Stimulated activated CD8-positive, alpha-beta memory T cell treated with anti-CD3 and anti-CD28 coated beads, Interleukin-4, amount 100 ng/mL, for 4 hours (primary cell): Measurements from ENCODE around the gene RARA.

Experiments
- DNase-seq, 2 donors: peaks; one replicate each; pipeline ENCODE4 v3.0.0-alpha.2; 2020; ENCODE audit warnings: low read depth in 2 of 2, low spot score in 1 of 2

The RARA gene

DNA sequence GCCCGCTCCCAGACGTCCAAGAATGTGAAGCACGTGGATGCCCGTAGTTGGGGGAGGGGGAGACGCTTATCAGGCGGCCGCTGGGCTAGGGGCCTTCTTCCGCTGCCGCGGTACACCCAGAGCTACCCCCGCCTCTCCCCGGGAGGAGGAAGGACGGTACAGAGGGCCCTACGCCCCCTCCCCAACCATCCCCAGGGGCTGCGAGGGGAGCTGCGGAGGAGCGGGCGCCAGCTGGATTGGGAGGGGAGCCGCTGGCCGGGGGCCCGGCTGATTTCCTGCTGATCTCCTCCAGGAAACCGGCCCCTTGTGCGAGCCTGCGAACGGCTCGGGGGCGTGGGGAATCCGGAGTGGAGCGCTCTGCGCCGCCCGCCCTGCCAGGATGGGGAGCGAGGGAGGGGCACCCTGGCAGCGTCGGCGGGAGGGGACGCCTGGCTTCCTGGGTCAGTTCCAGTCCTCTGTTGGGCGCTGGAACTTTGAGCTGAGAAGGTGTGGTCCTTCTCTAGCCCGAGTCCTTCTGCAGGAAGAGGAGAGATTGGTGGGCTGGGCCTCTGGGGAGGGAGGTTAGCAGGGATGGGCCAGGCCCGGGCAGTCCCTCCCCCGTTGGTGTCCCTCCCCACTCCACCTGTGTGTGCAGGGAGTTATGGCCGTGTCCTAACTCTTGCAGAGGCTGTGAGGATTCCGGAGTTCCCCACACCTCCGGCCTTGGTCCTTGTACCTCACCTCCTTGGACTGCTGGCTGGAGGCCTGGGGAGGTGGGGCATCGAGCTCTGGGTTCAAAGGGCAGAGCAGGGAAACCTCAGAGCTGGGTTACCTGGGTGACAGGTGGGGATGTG lies 36.4 kb downstream of the RARA start:
- no peak for DNase-seq

- DNase-seq = no peak
Observed at GRCh38 chr17:40345994-40346764, 37.2 kb downstream of the RARA start.

- no peak for DNase-seq
Observed at GRCh38 chr17:40346765-40347158, 37.8 kb downstream of the RARA start.

GRCh38 chr17:40347319-40348135 lies 38.5 kb downstream of the RARA start:
- no peak for DNase-seq

- DNase-seq = no peak
Observed at GRCh38 chr17:40348136-40348504, 39.1 kb downstream of the RARA start.

- DNase-seq = no peak
Observed at GRCh38 chr17:40348562-40349476, 39.8 kb downstream of the RARA start.

- no peak for DNase-seq
Observed at GRCh38 chr17:40349477-40349894, 40.5 kb downstream of the RARA start.

- DNase-seq = no peak
Observed at GRCh38 chr17:40349895-40350688, 41.1 kb downstream of the RARA start.

GRCh38 chr17:40350689-40351358 lies 41.8 kb downstream of the RARA start:
- DNase-seq = no peak

DNA sequence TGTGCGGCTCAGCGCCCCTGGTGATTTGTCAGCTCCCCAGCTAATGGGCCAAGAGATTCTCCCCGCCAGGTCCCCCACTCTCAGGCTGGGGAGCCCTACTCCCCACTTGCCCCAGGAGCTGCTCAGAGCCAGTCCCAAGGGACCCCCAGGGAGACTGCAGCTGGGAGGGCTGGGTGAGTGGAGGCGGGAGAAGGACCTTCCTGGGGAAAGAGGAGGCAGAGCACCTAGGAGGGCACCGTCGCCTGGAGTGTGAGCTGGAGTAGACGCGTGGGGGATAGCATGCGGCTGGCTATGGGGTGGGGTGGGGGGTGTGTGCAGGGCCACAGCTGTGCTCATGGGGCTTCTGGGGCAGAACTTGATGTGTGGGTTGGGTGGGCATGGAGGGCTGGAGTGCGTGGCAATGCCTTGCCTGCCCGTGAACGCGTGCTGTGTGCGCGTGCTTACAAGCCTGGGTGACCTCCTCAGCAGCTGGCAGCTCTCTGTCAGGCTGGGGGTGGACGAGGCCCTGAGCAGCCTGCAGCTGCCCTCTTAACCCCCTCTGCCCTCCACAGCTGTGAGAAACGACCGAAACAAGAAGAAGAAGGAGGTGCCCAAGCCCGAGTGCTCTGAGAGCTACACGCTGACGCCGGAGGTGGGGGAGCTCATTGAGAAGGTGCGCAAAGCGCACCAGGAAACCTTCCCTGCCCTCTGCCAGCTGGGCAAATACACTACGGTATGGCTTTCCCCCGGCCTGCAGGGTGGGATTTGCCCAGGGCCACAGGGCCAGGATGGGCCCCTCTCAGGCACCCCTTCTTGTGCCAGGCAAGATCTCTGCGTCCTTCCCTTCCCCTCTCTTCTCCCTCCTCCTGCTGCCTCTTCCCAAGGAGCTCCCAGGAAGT lies 42.6 kb downstream of the RARA start:
- DNase-seq = no peak

GRCh38 chr17:40352237-40352778 lies 43.3 kb downstream of the RARA start:
- no peak for DNase-seq

DNA sequence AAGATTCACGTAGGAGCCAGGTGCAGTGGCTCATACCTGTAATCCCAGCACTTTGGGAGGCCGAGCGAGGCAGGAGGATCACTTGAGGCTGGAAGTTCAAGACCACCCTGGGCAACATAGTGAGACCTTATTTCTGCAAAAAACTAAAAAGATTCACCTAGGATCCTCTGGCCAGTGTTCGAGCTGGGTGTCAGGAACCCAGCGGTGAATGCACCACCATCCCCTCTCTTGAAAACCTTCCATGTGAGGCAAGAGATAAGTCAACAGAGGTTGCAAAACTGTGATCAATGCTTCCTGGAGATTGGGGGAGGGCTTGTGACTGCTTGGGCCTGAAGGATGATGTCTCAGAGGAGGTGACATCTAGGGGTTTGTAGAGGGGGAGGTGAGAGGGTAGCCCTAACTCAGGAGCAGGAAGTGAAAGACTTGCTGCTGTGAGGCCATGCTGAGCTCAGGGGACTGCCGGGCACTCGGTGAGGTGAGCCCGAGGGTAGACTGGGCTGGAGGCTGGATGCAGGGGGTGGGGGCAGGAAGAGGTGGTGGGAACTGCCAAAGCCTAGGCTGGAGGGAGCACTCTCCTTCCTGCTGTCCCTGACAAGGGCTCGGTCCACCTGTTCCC lies 43.9 kb downstream of the RARA start:
- no peak for DNase-seq

DNA sequence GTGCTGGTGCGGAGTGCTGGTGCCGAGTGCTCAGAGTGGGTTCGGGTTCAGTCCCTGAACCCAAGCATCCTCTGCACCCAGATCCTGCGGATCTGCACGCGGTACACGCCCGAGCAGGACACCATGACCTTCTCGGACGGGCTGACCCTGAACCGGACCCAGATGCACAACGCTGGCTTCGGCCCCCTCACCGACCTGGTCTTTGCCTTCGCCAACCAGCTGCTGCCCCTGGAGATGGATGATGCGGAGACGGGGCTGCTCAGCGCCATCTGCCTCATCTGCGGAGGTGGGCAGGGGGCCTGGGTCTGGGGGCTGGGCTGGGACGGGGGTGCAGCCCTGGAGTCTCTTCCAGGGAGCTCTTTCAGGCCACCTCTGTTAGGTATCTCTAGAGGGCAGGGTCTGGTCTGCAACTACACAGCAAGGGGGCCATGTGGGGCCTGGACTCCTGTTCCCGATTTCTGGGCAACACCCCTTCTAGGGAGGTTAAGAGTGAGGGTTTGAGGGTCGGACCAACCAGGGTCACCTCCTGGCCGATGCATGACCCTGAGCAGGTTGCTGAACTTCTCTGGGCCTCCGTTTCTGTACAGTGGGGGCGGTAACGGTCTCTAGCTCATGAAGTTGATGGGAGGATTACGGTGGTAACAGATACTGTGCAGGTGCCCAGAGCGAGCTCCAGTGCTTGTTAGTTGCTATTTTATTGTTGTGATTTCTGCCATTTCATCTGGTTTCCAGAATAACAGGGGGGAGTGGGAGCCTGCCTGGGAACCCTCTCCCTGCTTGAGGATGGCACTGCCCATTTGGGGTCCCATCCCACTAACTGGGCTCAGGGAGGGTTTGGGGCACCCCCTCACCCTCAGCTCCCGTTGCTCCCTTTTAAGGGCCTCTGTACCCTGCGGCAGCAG lies 45.5 kb downstream of the RARA start:
- DNase-seq = no peak

GRCh38 chr17:40355123-40355803 lies 46.3 kb downstream of the RARA start:
- DNase-seq = peak; percentile 40 to 50

GRCh38 chr17:40355804-40356758 lies 47.1 kb downstream of the RARA start:
- no peak for DNase-seq
